IMR-90 (cell line): ENCODE measurements around the gene ASF1B.

Source experiments
- BHLHE40 ChIP-seq: fragments of 150-350 bp; IDR thresholded peaks from 2 replicates; pipeline ENCODE4 v1.6.1; 2016; ENCODE audit warnings: mild to moderate bottlenecking, low read depth, low read length
- CHD1 ChIP-seq: IDR thresholded peaks from 2 replicates; pipeline ENCODE4 v1.6.1; 2012; ENCODE audit warnings: low read depth, low read length, improper control_type of control experiment
- POLR2A ChIP-seq: IDR thresholded peaks from 2 replicates; pipeline ENCODE4 v1.6.1; 2012; ENCODE audit warnings: mild to moderate bottlenecking, low read depth, low read length
- RAD21 ChIP-seq: IDR thresholded peaks from 2 replicates; pipeline ENCODE4 v1.6.1; 2012; ENCODE audit warnings: low read length, improper control_type of control experiment
- RFX5 ChIP-seq: IDR thresholded peaks from 2 replicates; pipeline ENCODE4 v1.8.0; 2012; ENCODE audit warnings: low read depth, mild to moderate bottlenecking, low read length, moderate library complexity
- TF ChIP-seq, protein P1 (sequence below): conservative IDR thresholded peaks from 2 replicates; pipeline ENCODE4 v1.5.1; 2012; ENCODE audit warnings: mild to moderate bottlenecking, low read depth, low read length, improper control_type of control experiment

DNA sequence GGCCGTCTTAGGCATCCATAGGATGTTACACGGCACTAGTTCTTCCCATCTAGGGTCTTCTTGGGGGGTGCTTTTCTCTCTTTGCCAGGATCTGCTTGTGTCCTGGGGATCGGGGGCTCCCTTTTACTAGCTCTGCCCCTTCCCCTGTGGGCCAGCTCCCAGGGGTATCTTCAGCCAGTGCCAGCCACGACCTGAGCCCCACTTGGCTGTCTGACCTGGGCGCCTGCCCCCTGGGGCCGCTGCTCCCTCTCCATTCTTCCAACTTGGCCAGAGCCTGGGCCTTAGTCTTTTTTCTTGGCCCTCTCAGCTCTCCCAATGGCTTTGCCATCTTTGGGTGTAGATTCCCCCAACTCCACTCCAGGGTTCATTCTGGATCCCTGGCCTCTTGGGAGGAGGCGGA is 21.9 kb downstream of the ASF1B start:
- TF ChIP-seq, protein P1, sequence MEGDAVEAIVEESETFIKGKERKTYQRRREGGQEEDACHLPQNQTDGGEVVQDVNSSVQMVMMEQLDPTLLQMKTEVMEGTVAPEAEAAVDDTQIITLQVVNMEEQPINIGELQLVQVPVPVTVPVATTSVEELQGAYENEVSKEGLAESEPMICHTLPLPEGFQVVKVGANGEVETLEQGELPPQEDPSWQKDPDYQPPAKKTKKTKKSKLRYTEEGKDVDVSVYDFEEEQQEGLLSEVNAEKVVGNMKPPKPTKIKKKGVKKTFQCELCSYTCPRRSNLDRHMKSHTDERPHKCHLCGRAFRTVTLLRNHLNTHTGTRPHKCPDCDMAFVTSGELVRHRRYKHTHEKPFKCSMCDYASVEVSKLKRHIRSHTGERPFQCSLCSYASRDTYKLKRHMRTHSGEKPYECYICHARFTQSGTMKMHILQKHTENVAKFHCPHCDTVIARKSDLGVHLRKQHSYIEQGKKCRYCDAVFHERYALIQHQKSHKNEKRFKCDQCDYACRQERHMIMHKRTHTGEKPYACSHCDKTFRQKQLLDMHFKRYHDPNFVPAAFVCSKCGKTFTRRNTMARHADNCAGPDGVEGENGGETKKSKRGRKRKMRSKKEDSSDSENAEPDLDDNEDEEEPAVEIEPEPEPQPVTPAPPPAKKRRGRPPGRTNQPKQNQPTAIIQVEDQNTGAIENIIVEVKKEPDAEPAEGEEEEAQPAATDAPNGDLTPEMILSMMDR, result no peak
- TF ChIP-seq POLR2A (no peak), BHLHE40 (no peak), CHD1 (no peak), RFX5 (no peak), RAD21 (no peak)
